ENCODE data around the gene LARGE1.
"Not testable (repeated sequence)": the region's sequence is repeated elsewhere in the genome, so short reads cannot be mapped to it uniquely, and the experiment has no call there.

Gene LARGE1

DNA sequence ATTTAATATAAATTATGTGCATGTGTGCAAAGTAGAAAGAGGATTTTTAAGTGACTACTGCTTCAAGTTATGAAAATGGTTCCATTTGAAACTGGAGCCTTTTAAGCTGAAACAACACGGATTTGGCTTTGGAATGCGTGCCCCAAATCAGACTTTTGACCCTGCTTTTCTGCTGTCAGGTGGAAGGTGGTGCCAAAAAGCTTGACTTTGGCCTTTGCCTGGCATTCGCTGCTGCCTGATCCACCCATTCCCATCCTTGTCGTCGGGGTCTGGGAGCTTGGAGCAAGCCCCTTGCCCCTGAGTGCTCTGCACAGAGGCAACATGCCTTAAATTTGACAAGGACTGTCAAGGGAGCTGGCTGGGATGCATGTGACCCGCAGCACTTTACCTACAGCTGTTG lies 526.8 kb downstream of the LARGE1 start:
- no peak for DNase-seq

- DNase-seq = no peak
Measured at GRCh38 chr22:33391298-33391697, 529.0 kb downstream of the LARGE1 start.

DNA sequence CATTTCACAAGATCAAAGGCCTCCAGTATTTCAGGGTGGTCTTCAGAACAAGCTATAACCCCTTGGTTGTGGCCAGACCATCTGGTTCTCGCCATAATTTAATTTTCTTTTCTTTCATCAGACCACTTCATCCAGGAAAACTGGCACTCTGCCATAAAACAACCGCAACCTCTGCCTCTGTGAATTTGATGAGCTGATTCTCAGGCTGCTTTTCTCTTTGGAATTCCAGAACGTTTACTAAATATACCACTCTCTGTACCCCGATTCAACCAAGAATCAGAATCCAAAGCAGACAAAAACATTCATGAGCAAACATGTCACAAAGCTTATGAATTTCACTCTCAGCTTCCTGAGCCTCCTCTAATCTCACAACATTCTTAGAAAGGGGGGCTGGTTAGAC lies 530.3 kb downstream of the LARGE1 start:
- DNase-seq = no peak

DNA sequence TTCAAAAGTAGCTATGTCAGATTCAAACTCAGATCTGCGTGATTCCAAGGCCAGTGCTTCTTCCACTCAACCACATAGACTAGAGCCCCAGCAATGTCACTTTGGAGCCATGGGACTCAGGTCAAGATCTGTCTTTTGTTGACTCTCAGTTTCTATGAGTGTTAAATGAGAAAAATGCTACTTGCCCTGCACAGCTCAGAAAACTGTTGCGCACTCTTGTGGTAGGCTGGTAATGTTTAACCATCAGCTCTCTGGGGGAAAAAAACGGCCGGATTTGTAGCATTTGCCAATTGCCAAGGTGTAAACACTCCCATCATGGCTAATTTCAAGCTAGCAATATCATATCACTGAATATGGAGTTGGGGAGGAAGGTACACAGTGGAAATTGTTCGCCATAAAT lies 534.0 kb downstream of the LARGE1 start:
- DNase-seq = no peak

DNA sequence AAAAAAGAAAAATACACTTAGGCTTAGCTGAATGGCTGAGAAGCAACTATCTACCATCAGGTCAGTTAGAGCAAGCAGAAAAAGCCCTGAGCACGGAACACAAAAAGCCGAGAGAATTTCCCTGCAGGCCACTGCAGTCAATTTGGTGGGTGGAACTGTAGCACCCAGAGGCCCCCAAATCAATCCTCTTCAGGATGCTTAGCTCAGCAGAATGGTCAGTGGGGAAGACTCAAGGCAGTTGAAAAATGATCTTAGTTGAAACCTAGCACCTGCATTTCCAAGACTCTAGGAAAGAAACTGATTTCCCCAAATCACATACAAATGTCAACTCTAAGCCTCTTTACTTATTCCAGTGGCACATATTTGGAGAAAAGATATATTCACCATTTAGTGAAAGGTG lies 534.7 kb downstream of the LARGE1 start:
- no peak for DNase-seq

DNA sequence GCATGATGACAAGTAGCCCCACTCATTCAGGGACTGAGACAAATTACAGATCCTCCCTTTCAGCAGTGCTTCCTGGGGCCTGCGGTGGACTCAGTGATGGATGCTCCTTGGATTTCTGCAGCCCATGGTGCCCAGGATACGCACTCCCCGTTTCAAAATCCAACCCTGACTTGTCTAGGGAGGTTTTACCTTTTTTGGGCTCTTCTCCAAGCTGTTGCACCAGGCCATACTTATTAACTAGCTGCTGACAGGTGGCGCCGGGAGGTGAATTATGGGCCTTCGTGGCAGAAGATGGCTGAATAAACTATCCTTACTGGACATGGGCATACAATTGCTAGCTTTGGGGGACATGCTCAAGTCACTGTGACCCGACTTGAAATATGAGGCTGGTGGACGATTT lies 537.8 kb downstream of the LARGE1 start:
- no peak for DNase-seq

DNA sequence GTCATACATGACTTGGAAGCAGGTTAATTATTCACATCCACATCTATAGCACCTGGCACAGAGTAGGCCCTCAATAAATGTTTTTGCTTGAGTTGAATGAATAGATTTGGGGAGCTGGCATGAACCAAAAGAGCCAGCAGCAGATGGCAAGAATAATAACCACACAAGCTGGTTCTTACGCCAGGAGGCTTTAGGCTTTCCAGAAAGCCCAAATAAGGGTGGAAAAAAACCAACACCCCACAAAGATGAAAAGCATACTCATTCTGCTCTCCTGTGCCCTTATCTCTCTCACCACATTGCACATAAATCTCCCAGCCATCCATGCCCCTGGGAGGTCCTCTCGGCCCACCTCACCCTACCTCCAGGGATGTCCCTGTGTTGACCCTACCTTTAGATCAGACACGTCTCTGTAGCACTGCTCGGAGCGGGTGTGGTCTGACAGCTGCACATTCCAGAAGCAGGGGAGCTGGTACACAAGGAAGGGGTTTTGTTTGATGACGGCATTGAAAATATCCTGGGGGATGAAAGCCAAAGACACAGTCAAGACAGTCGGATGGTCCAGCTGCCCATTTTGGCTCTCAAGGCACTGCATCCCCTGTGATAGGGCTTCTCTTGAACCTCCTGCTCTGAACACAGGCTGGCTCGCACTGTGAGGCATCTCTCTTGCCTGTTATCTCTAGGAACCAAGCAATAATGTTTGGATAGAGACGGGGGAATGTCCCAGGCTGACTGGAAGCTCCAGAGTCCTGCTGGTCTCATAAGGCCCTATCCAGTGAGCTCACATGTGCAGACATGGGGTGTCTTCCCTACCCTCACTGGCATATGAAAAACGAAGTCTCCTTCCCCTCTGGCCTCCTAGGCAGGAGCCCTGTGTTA lies 538.5 kb downstream of the LARGE1 start:
- DNase-seq = no peak

- DNase-seq = no peak
Measured at GRCh38 chr22:33380789-33381530, 539.3 kb downstream of the LARGE1 start.

DNA sequence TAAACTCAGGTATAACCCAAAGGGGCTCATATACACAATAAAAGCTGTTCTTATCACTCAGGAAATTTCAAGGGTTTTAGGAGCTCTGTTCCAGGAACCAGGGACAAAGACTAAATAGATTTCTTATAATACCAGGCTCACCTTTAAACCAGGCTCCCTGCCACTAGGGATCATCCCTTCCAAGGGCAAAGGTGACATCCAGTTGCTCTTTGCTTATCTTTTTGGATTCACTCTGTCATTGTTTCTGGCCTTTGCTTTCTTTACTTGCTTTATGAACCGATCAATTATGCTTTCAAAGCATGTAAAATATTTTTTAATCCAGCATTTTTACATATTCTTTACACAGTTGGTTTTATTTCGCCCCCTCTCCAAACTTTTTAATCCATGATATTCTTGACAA lies 540.4 kb downstream of the LARGE1 start:
- DNase-seq = no peak

GRCh38 chr22:33372875-33373274 lies 547.4 kb downstream of the LARGE1 start:
- no peak for DNase-seq

DNA sequence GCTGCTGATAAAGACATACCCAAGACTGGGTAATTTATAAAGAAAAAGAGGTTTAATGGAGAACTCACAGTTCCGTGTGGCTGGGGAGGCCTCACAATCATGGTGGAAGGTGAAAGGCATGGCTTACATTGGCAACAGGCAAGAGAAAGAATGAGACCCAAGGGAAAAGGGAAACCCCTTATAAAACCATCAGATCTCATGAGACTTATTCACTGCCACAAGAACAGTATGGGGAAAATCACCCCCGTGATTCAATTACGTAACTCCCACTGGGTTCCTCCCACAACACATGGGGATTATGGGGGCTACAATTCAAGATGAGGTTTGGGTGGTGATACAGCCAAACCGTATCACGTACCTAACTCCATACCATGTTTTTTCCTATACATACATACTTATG lies 557.0 kb downstream of the LARGE1 start:
- not testable (repeated sequence) for DNase-seq

- no peak for DNase-seq
Measured at GRCh38 chr22:33362702-33363101, 557.6 kb downstream of the LARGE1 start.

- DNase-seq = no peak
Measured at GRCh38 chr22:33361581-33361980, 558.7 kb downstream of the LARGE1 start.

GRCh38 chr22:33357981-33358399 lies 562.3 kb downstream of the LARGE1 start:
- no peak for DNase-seq

- DNase-seq = no peak
Measured at GRCh38 chr22:33354928-33355327, 565.3 kb downstream of the LARGE1 start.

- no peak for DNase-seq
Measured at GRCh38 chr22:33353502-33353901, 566.8 kb downstream of the LARGE1 start.

GRCh38 chr22:33352768-33353167 lies 567.5 kb downstream of the LARGE1 start:
- DNase-seq = no peak

DNA sequence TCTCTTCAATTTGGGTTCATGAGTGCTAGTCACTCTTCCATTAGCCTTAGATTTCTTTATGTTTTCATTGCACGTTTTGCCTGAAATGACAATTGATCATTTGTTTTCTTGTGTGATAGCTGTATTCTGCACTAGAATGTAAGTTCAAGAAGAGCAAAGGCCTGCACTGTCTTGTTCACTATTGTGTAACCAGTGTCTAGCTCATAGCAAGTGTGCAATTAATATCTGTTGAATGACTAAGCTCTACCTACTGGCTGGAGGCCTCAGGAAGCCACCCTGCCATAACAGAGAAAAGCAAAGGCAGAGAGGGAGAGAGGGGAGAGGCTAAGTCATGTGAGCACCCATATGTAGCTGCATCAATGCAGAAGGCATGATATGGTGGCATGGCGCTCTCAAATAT lies 569.3 kb downstream of the LARGE1 start:
- DNase-seq = no peak

- DNase-seq = no peak
Measured at GRCh38 chr22:33350491-33350890, 569.8 kb downstream of the LARGE1 start.

- DNase-seq = no peak
Measured at GRCh38 chr22:33347002-33347401, 573.3 kb downstream of the LARGE1 start.

- DNase-seq = no peak
Measured at GRCh38 chr22:33341611-33342010, 578.7 kb downstream of the LARGE1 start.

DNA sequence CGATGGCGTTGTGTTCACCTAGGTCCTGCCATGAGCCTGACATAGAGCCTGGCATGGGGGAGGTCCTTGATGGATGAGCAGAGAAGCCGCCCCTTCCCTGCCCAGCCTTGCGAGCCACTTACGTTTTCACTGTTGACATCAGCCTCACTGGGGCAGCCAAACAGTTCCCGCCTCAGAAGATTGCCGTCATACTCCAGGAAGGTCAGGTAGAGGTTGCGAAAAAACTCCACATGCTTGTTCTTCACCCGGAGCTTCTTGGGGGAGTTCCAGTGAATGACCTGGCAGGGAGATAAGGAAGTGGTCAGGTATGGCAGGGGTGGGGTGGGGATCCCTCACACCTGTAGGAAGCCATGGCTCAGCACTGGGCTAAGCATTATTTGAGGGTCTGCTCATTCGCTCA lies 582.8 kb downstream of the LARGE1 start:
- DNase-seq = no peak

- DNase-seq = no peak
Measured at GRCh38 chr22:33335611-33336279, 584.5 kb downstream of the LARGE1 start.

- DNase-seq = no peak
Measured at GRCh38 chr22:33332538-33332937, 587.7 kb downstream of the LARGE1 start.

Measured in CD4-positive, alpha-beta T cell treated with Interleukin-4 for 4 hours (primary cell).